Renal cortex interstitium (tissue), 11 donors: ENCODE measurements around the gene SCT. TPM values are rescaled to one million over a fixed set of nuclear protein-coding genes. Genes with fewer than 3 reads are reported as not detected.

Experiments used
- DNase-seq, 11 donors: peaks; one replicate each; pipeline ENCODE4 v3.0.0-alpha.2; 2013; ENCODE audit warnings: low read depth in 9 of 11, low spot score in 4 of 11; ENCODE audit errors: extremely low read depth in 1 of 11
- polyA plus RNA-seq, 3 donors: library from polyadenylated mRNA; unstranded; fragments of 120-200 nt; gene quantifications; one replicate each; pipeline ENCODE4 v1.2.1, GENCODE V29; 2013; ENCODE audit not compliant: insufficient read length in 3 of 3

Gene SCT
- polyA plus RNA-seq, 3 donors: 0.93 to 2.8 (median 2.0) TPM

DNA sequence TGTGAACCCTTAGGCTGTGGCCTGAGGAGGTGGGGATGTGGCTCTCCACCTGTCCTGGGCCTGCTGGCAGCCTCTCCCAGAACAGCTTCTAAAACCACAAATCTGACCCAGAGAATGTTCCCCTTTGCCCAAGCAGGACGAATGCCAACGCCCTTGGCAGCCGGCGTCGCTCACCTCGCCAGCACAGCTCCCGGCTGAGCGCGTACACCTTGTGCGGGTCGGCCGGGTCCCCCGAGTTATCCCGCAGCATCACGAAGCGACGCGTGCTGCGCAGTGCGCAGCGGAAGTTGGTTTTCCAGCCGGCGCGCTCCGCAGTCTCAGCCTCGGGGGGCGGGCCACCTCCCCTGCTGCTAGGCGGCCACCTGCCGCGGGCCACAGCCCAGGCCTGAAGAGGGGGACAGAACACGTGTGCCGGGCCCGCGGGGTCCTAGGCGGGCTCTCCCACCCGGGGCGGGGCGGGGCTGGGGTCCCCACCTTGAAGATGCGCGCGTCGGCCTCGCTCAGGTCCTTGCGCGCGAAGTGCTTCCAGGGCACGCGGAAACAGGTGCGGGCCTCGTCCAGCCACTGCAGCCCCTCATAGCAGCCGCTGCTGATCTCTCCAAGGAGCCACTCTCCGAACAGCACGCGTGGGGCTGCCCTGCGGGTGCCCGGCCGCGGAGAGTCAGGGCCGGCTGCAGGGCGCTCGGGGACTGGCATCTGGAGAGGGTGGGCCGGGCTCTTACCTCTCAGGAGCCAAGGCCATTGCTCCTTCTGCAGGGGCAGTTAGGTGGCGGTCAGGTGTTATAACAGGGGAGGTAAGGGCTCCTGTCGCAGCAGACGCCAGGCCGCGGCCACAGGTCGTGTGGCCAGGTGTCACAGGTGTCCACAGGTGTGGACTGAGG is 12.1 kb downstream of the SCT start:
- no peak for DNase-seq

- no peak for DNase-seq
Observed at GRCh38 chr11:614021-614622, 12.9 kb downstream of the SCT start.

GRCh38 chr11:613369-613968 is 13.5 kb downstream of the SCT start:
- DNase-seq: no peak

GRCh38 chr11:612961-613300 is 14.1 kb downstream of the SCT start:
- DNase-seq: no peak

- DNase-seq: no peak
Observed at GRCh38 chr11:612201-612960, 14.6 kb downstream of the SCT start.

DNA sequence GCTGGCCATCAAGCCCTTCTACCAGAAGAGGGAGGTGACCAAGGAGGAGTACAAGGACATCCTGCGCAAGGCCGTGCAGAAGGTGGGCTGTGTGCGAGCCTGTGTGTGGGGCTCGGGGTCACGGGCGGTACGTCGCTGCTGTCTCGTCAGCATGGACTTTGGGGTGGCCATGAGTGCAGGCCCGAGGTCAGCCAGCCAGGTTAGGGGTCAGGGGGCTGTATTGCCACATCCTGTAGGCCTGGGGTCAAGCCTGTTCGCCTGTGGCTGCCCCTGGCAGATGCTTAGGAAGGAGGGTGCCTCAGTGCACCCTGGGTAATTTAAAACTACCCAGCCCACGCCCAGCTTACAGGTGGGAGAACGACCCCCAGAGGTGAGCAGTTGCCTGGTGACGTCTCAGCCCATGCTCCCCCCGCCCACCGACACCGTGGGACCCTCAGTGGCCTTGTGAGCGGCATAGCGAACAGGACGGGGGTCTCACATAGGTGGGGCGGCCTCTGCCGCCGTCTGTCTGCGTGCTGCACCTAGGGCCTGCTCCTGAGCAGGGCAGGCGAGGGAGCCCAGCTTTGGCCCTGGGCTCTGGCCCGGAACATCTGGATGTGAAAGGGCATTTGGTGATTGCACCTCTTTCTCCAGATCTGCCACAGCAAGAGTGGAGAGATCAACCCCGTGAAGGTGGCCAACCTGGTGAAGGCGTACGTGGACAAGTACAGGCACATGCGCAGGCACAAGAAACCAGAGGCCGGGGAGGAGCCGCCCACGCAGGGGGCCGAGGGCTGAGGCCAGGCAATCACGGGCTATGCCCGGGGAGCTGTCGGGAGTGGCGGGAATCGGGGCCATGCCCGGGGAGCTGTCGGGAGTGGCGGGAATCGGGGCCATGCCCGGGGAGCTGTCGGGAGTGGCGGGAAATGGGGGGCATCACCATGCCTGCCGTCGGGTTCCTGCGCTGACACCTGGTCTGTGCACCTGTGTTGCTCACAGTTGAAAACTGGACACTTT is 15.7 kb downstream of the SCT start:
- DNase-seq: no peak

- no peak for DNase-seq
Observed at GRCh38 chr11:610146-610801, 16.7 kb downstream of the SCT start.

DNA sequence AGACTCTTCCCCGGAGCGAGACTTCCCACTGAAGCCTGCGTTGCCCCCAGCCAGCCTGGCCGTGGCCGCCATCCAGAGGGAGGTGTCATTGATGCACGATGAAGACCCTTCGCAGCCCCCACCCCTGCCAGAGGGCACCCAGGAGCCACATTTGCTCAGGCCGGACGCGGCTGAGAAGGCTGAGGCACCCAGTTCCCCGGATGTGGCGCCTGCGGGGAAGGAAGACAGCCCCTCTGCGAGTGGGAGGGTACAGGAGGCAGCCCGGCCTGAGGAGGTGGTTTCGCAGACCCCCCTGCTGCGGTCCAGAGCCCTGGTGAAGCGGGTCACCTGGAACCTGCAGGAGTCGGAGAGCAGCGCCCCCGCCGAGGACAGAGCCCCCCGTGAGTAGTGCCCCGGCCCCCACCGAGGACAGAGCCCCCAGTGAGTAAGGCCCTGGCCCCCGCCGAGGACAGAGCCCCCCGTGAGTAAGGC is 17.6 kb downstream of the SCT start:
- no peak for DNase-seq

- no peak for DNase-seq
Observed at GRCh38 chr11:608791-609251, 18.2 kb downstream of the SCT start.

DNA sequence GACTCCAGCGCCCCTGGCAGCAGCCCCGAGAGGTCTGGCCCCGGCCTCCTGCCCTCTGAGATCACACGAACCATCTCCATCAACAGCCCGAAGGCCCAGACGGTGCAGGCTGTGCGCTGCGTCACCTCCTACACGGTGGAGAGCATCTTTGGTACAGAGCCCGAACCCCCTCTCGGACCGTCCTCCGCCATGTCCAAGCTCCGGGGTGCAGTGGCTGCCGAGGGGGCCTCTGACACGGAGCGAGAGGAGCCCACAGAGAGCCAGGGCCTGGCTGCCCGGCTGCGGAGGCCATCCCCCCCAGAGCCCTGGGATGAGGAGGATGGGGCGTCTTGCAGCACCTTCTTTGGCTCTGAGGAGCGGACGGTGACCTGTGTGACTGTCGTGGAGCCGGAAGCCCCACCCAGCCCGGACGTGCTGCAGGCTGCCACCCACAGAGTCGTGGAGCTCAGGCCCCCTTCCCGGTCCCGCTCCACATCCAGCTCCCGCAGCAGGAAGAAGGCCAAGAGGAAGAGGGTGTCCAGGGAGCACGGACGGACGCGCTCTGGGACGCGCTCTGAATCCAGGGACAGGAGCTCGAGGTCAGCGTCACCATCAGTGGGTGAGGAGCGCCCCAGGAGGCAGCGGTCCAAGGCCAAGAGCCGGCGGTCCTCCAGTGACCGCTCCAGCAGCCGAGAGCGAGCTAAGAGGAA is 18.9 kb downstream of the SCT start:
- no peak for DNase-seq

DNA sequence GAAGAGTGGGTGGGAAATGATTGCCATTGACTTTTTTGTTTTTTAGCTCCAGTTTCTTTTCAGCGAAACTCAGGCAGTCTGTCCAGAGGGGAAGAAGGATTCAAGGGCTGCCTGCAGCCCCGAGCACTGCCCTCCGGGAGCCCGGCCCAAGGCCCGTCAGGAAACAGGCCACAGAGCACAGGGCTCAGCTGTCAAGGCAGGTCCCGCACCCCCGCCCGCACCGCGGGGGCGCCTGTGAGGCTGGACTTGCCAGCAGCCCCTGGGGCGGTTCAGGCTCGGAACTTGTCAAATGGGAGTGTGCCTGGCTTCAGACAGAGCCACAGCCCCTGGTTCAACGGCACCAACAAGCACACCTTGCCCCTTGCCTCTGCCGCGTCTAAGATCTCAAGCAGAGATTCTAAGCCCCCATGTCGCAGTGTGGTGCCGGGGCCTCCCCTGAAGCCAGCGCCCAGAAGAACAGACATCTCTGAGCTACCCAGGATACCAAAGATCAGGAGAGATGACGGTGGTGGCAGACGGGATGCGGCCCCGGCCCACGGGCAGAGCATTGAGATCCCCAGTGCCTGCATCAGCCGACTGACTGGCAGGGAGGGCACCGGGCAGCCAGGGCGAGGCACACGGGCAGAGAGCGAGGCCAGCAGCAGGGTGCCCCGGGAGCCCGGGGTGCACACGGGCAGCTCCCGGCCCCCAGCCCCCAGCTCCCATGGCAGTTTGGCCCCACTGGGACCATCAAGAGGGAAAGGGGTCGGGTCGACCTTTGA is 19.8 kb downstream of the SCT start:
- DNase-seq: no peak

DNA sequence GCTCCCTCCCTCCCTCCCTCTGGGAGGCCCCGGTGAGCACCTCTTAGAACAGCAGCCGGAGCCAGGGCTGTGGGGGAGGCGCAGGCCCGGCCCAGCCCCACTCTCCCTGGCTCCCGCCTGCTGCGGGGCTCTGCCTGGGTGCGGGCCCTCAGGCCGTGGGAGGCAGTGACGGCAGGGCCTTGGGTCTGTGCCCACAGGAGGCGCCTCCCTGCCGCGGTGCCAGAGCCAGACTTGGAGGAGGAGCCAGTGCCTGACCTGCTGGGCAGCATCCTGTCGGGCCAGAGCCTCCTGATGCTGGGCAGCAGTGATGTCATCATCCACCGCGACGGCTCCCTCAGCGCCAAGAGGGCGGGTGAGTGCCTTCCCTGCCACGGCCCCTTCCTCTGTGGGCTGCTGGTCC is 20.7 kb downstream of the SCT start:
- no peak for DNase-seq

DNA sequence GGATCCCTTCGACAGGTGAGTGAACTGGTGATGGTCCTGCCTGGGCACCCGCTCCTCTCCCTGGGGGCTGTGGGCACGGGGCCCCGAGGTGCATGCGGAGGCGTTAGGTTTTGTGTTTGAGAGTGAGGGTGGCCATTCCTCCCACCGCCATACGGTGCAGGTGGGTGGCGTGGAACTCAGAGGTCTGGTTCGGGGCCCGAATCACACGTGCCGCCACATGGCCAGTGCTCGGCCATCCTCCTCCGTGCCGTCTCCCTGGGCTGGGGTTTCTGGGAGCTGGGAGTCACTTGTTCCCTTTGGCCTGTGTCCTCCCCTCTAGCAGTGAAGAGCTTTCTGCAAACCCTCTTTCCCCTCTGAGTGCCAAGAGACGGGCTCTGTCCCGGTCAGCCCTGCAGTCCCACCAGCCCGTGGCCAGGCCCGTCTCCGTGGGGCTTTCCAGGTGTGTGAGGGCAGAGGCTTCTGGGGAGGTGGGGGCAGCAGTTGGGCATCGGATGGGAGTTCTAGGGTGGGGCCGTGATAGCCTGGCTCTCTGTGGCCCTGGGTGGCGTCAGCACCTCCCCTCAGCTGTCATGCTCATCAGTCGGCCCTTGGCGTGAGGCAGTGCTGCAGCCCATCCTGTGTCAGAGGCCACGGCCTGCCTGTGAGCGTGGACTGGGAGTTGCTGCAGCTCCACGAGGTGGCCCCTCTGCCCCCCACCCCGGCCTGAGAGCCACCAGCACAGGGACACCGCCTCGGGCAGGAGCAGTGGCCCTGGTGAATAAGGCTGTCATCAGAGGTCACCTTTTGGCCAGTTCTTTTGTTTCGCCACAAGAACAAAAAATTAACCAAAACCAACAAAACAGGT is 21.5 kb downstream of the SCT start:
- DNase-seq: no peak

GRCh38 chr11:603154-603553 is 23.8 kb downstream of the SCT start:
- no peak for DNase-seq

DNA sequence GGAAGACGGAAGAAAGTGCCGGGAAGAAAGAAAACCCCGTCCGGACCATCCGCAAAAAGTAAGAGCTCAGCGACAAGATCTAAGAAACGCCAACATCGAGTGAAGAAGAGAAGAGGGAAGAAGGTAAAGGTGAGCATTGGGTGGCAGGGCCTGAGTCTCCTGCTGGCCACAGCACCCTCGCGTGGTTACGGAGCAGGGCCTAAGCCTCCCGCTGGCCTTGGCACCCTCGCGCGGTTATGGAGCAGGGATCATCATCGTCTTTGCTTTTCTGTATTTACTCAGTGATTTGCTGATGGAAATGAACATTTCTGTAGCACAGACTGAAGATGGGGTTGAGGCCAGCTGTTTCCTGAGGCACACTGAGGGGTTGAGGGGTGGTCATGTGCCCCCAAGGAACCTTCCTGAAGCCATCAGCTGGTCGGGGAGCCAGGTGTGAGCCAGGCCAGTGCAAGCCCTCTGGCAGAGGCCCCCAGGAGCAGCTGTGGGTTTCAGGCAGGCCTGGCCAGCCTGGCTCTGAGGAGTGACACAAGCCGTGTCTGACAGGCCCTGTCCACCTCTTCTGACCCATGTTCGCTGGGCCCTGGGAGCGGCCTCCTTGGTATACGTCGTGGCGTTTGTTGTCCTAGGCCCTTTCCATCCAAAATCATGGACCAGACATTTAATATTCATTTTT is 25.3 kb downstream of the SCT start:
- no peak for DNase-seq
